Neuronal stem cell (in vitro differentiated cells): ENCODE data around the gene MISFA.
"Not testable (repeated sequence)": the region's sequence is repeated elsewhere in the genome, so short reads cannot be mapped to it uniquely, and the experiment has no call there.

ENCODE experiments used
- DNase-seq: peaks from one replicate; pipeline ENCODE4 v3.0.0-alpha.2; 2013; ENCODE audit warnings: low spot score
- H2AFZ ChIP-seq: one replicate; pipeline ENCODE4 v1.6.1; 2013; ENCODE audit warnings: mild to moderate bottlenecking, low read length, inconsistent platforms
- H2AK5ac ChIP-seq: 2 replicates; pipeline ENCODE4 v1.6.1; 2013; ENCODE audit warnings: low read depth, mild to moderate bottlenecking, inconsistent platforms, low read length, moderate library complexity, mixed read lengths
- H2BK120ac ChIP-seq: 2 replicates; pipeline ENCODE4 v1.6.1; 2013; ENCODE audit warnings: low read depth, mild to moderate bottlenecking, inconsistent platforms, low read length, moderate library complexity, mixed read lengths
- H2BK12ac ChIP-seq: one replicate; pipeline ENCODE4 v1.6.1; 2013; ENCODE audit warnings: low read length, inconsistent platforms
- H2BK15ac ChIP-seq: 2 replicates; pipeline ENCODE4 v1.6.1; 2013; ENCODE audit warnings: mild to moderate bottlenecking, low read length, inconsistent platforms, mixed read lengths
- H2BK5ac ChIP-seq: one replicate; pipeline ENCODE4 v1.6.1; 2013; ENCODE audit warnings: inconsistent platforms, mild to moderate bottlenecking, low read length, moderate library complexity
- H3K14ac ChIP-seq: one replicate; pipeline ENCODE4 v1.6.1; 2013; ENCODE audit warnings: low read length, inconsistent platforms
- H3K18ac ChIP-seq: 2 replicates; pipeline ENCODE4 v1.6.1; 2013; ENCODE audit warnings: low read length, inconsistent platforms
- H3K23ac ChIP-seq: 2 replicates; pipeline ENCODE4 v1.6.1; 2013; ENCODE audit warnings: low read depth, mild to moderate bottlenecking, mixed read lengths, low read length, inconsistent platforms; ENCODE audit not compliant: poor library complexity
- H3K27ac ChIP-seq: replicated peaks from 3 replicates; pipeline ENCODE4 v1.5.1; 2013; ENCODE audit warnings: low read length, inconsistent platforms
- H3K27me3 ChIP-seq, 3 experiments: 2 replicates each; pipeline ENCODE4 v1.6.1; 2013; ENCODE audit warnings: low read length in 3 of 3, mild to moderate bottlenecking in 2 of 3, inconsistent platforms in 1 of 3, low read depth in 1 of 3, mixed read lengths in 1 of 3, moderate library complexity in 1 of 3; ENCODE audit not compliant: control insufficient read depth in 3 of 3, insufficient read depth in 3 of 3
- H3K36me3 ChIP-seq, 2 donors: replicated peaks in 1 of 2; 2 replicates each; pipeline ENCODE4 v1.6.1; 2013; ENCODE audit warnings: low read length in 2 of 2; ENCODE audit not compliant: control insufficient read depth in 2 of 2, insufficient read depth in 2 of 2
- H3K4ac ChIP-seq: 2 replicates; pipeline ENCODE4 v1.6.1; 2013; ENCODE audit warnings: inconsistent platforms, mild to moderate bottlenecking, low read length, moderate library complexity
- H3K4me1 ChIP-seq, 2 donors: 1 replicate in 1 of 2; 2 replicates in 1 of 2; pipeline ENCODE4 v1.6.1; 2013; ENCODE audit warnings: low read length in 2 of 2, low read depth in 1 of 2; ENCODE audit not compliant: control insufficient read depth in 2 of 2, insufficient read depth in 1 of 2
- H3K4me2 ChIP-seq: one replicate; pipeline ENCODE4 v1.6.1; 2013; ENCODE audit warnings: mild to moderate bottlenecking, low read length, inconsistent platforms; ENCODE audit not compliant: insufficient read depth, poor library complexity, severe bottlenecking
- H3K4me3 ChIP-seq, 2 donors: 2 replicates each; pipeline ENCODE4 v1.5.1; 2013; ENCODE audit warnings: low read length in 2 of 2, mild to moderate bottlenecking in 2 of 2, inconsistent platforms in 1 of 2, moderate library complexity in 1 of 2
- H3K79me1 ChIP-seq: one replicate; pipeline ENCODE4 v1.6.1; 2013; ENCODE audit warnings: low read depth, mild to moderate bottlenecking, inconsistent platforms, low read length, moderate library complexity
- H3K9ac ChIP-seq: one replicate; pipeline ENCODE4 v1.6.1; 2013; ENCODE audit warnings: mild to moderate bottlenecking, low read depth, low read length, inconsistent platforms; ENCODE audit not compliant: poor library complexity
- H3K9me3 ChIP-seq, 2 donors: replicated peaks in 1 of 2; 2 replicates each; pipeline versions ENCODE3 to v1.6.1; 2013; ENCODE audit warnings: low read length in 2 of 2, mild to moderate bottlenecking in 2 of 2, inconsistent platforms in 1 of 2, low read depth in 1 of 2, mixed read lengths in 1 of 2, moderate library complexity in 1 of 2; ENCODE audit not compliant: control insufficient read depth in 2 of 2, insufficient read depth in 1 of 2
- H4K8ac ChIP-seq: one replicate; pipeline ENCODE4 v1.6.1; 2013; ENCODE audit warnings: low read depth, mild to moderate bottlenecking, inconsistent platforms, low read length, moderate library complexity
- H4K91ac ChIP-seq: one replicate; pipeline ENCODE4 v1.6.1; 2013; ENCODE audit warnings: low read length, low read depth, mild to moderate bottlenecking, inconsistent platforms; ENCODE audit not compliant: poor library complexity
- WGBS, 2 donors: extraction: QIAGEN DNeasy Blood & Tissue Kit; methylation state at CpG; one replicate each; pipeline ENCODE4 v1.1.7; 2013; ENCODE audit warnings: missing lambda C conversion rate in 2 of 2, mixed read lengths in 1 of 2; ENCODE audit not compliant: insufficient read length in 2 of 2, insufficient replicate concordance in 1 of 2; ENCODE audit errors: extremely low coverage in 2 of 2; 5-methylcytosine and 5-hydroxymethylcytosine counted together

MISFA gene

GRCh38 chr11:18581825-18582224 is 17.8 kb upstream of the MISFA start:
- Histone ChIP-seq H4K91ac (no peak overlapping the region), H3K4me3 (no peak overlapping the region), H3K23ac (no peak overlapping the region), H4K8ac (no peak overlapping the region), H3K14ac (no peak overlapping the region), H3K4me1 (no peaks in the 10 kb centered on the region), H2BK5ac (no peak overlapping the region), H3K18ac (no peak overlapping the region), H3K36me3 (peaks cover 0 to 20% of the 10 kb centered on the region in 2 donors), H2BK120ac (no peak overlapping the region), H3K4me2 (no peak overlapping the region), H3K27ac (no peak overlapping the region), H3K9ac (no peak overlapping the region), H3K27me3 (no peaks in the 10 kb centered on the region), H3K4ac (no peak overlapping the region), H3K9me3 (no peaks in the 10 kb centered on the region), H3K79me1 (no peaks in the 10 kb centered on the region), H2BK15ac (no peak overlapping the region), H2AK5ac (no peak overlapping the region), H2AFZ (no peak overlapping the region), H2BK12ac (no peak overlapping the region)
- WGBS, 2 donors = no CpG with 5 or more reads among the region's 1 CpG
- no peak for DNase-seq

GRCh38 chr11:18588297-18589252 is 11.0 kb upstream of the MISFA start, which contains the start of gene UEVLD:
Gene UEVLD, minus strand, starts transcription at chr11:18588734. Its CDS starts 80 bp downstream, at chr11:18588654.
- Histone ChIP-seq H3K4me3 (peak within 1 kb of the TSS; percentile 90 to 97), H3K23ac (peak within 1 kb of the TSS; percentile 92), H3K14ac (no peak within 1 kb of the TSS), H3K79me1 (peaks cover 2% of the 10 kb centered on the region), H3K36me3 (peaks cover 0 to 2% of the 10 kb centered on the region in 2 donors), H2BK5ac (peak within 1 kb of the TSS; percentile 88), H2AFZ (peak within 1 kb of the TSS; percentile 96), H3K18ac (peak within 1 kb of the TSS; percentile 80), H4K91ac (no peak within 1 kb of the TSS), H2BK120ac (no peak within 1 kb of the TSS), H3K9me3 (no peaks in the 10 kb centered on the region), H3K9ac (peak within 1 kb of the TSS; percentile 93), H2BK12ac (no peak within 1 kb of the TSS), H2BK15ac (no peak within 1 kb of the TSS), H3K4ac (no peak within 1 kb of the TSS), H3K4me2 (peak within 1 kb of the TSS; percentile 70), H3K4me1 (peaks cover 4 to 8% of the 10 kb centered on the region in 2 donors), H3K27me3 (no peaks in the 10 kb centered on the region), H2AK5ac (no peak within 1 kb of the TSS), H4K8ac (peak within 1 kb of the TSS; percentile 86), H3K27ac (peak within 1 kb of the TSS; percentile 73)
- peak; percentile 88 for DNase-seq
- WGBS, 2 donors = no CpG with 5 or more reads among the region's 50 CpGs

GRCh38 chr11:18590571-18590970 is 9.0 kb upstream of the MISFA start:
- H2AFZ ChIP-seq = no peak overlapping the region
- no peak overlapping the region for H2BK120ac ChIP-seq
- no peak overlapping the region for H3K18ac ChIP-seq

GRCh38 chr11:18594088-18594487 is 5.5 kb upstream of the MISFA start:
- H3K4ac ChIP-seq, H2BK5ac ChIP-seq, H3K79me1 ChIP-seq, H3K27ac ChIP-seq, H2BK15ac ChIP-seq, H4K91ac ChIP-seq, H3K23ac ChIP-seq, H3K27me3 ChIP-seq, H3K14ac ChIP-seq, H3K18ac ChIP-seq, H4K8ac ChIP-seq, DNase-seq, H3K9ac ChIP-seq, H2AK5ac ChIP-seq, H3K4me1 ChIP-seq, H2BK12ac ChIP-seq, H3K4me2 ChIP-seq, H2BK120ac ChIP-seq, H3K4me3 ChIP-seq, H2AFZ ChIP-seq, H3K9me3 ChIP-seq: not testable (repeated sequence)
- H3K36me3 ChIP-seq = peaks cover 14 to 16% of the 10 kb centered on the region in 2 donors
- no CpG with 5 or more reads among the region's 5 CpGs for WGBS, 2 donors

More at GRCh38 chr11:18590571-18590970, 9.0 kb upstream of the MISFA start:
- Histone ChIP-seq H3K9ac (no peak overlapping the region), H3K27ac (no peak overlapping the region), H3K4me1 (peaks cover 4 to 8% of the 10 kb centered on the region in 2 donors), H3K9me3 (no peaks in the 10 kb centered on the region), H3K4me3 (peak overlapping the region in 1 of 2 donors; percentile 6), H4K8ac (no peak overlapping the region), H3K23ac (no peak overlapping the region), H2AK5ac (no peak overlapping the region), H2BK12ac (no peak overlapping the region), H2BK15ac (no peak overlapping the region), H3K36me3 (peaks cover 3% of the 10 kb centered on the region in 2 donors), H3K14ac (no peak overlapping the region), H2BK5ac (no peak overlapping the region), H4K91ac (no peak overlapping the region), H3K79me1 (peaks cover 5% of the 10 kb centered on the region), H3K4me2 (no peak overlapping the region), H3K27me3 (no peaks in the 10 kb centered on the region), H3K4ac (no peak overlapping the region)
- WGBS, 2 donors = no CpG with 5 or more reads among the region's 2 CpGs
- DNase-seq = no peak
